Right renal cortex interstitium (tissue), 3 donors: ENCODE measurements around the gene ABLIM3. TPM values are rescaled to one million over a fixed set of nuclear protein-coding genes. Genes with fewer than 3 reads are reported as not detected.
A peak's percentile ranks its signal among the peaks of the same experiment; 100 is the strongest.

Source experiments
- DNase-seq, 3 donors: peaks; one replicate each; pipeline ENCODE4 v3.0.0-alpha.2; 2013; ENCODE audit warnings: low read depth in 3 of 3, low spot score in 2 of 3
- polyA plus RNA-seq, 3 donors: library from polyadenylated mRNA; unstranded; fragments of 120-200 nt; gene quantifications; one replicate each; pipeline ENCODE4 v1.2.1, GENCODE V29; 2013; ENCODE audit not compliant: insufficient read length in 3 of 3

ABLIM3 gene
- polyA plus RNA-seq, 3 donors, result 0.82 to 1.5 (median 1.1) TPM

DNA sequence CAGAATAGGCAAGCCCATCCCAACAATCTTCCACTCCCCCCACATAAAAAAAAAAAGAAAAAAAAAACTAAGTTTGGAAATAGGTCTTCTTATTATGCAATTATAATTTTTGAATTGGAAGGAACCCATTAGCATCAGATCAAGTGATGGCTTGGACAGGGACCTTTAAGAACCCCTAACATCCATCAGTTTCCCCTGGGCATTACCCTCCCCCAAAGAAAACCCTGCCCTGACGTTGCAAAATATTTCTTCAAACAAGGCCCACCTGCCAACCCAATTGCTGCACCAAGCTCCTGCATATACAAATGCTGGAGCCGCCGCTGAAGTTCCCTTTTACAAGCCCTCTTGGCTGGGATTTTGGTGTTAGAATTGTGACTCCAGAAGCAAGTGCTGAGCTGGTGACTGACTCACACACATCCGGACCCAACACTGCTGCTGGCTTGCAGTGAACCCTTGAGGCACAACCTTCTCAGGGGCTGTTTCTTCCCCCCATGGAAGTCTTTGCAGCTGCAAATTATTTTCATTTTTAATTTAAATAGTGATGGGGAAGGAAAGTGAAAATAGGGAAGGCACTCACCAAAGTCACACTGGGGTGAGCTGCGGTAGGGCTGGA, 74.3 kb downstream of the ABLIM3 start:
- DNase-seq, result no peak

DNA sequence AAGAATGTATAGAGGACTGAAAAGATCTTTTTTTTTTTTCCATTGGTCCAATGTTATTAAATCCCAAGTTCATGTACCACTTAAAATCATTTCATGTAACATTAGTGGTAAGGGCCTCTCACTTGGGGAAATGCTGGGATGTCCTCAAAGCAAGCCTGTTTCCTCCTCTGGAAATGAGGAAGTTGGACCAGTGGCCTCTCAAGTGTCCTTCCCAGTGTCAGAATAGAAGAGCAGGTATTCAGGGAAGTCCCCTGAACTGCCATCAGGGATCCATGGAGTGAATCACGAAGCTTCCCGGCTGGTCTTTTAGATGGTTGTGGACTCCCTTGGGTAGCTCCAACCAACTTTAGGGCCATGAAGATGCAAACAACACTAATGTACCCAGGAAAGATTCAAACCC, 75.2 kb downstream of the ABLIM3 start:
- DNase-seq, result no peak

DNA sequence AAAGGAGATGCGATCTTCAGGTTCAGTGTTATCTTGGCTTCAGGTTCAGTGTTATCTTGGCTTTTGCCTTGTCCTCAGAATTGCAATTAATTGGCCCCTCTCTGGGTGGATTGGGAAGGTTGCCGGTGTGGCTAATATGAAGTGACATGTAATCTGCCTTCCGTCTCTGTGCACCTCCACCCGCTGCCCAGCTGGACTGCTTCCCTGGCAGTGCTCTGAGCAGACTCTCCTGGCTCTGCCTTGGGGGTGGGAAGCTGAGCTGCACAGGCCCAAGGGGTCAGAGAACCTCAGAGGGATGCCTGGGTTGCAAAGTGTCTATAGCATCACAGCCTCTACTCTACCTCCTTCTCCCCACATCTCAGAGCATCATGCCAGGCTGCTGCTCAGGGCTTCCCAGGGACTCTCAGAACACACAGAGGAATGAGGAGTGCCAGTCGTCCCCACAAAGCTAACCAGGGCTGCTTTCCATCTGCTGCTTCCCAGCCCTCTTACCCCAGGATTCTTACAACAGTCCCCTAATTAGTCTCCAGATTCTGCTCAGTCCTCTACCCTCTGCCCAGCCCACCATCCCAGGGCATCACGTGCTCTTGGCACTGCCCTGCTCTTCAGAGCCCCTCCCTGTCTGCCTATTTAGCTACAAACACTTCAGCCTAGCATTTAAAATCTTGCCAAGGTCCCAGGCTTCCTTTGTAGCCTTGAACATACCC, 76.0 kb downstream of the ABLIM3 start:
- DNase-seq, result no peak

DNA sequence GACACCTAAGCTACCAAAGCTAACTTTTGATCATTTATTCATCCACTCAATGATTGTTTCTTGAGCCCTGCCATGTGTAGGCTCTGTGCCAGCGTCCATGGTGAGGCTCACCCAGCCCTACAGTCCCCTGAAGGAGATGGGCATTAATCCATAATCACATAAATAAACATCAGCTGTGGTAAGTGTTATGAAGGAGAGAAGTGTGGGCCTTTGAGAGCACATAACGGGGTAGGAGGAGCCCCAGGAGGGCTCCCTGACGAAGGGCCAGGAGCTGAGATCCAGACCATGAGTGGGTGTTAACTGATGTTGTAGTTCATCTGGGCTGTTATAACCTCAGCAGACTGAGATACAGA, 76.5 kb downstream of the ABLIM3 start:
- DNase-seq, result no peak

DNA sequence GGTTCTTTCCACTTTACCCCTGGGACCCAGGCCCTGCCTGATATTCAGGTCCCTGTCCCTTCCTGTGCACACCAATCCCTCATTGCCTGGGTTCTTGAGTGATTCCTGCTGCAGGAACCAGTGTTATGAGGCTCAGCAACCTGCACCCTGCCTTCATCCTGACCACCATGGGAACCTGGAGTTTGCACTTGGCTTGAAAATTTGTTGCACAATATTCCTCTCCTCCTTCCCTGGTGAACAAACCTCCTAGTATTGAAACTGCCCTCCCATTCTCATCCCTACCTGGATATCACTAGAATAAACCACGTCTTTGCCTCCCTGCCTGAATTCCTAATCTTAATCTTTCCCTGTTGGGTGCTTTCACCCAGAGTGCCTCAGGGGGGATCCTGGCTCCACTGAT, 78.3 kb downstream of the ABLIM3 start:
- no peak for DNase-seq

DNA sequence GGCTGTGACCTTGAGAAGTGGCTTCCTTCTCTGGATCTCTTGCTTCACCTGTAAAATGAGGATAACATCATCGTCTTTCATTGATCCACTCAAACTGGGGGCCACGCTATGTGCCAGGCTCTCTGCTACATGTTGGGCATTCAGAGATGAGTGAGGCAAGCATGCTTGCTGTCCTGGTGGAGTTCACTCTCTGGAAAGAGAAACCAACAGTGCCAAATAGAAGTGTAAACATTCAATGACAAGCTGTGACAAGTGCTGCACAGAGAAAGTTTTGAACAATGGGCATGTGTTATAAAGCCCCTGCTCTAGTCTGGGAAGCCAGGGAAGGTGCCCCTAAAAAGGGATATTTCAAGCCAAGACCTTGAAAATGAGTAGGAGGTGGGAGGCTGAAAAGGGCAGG, 79.5 kb downstream of the ABLIM3 start:
- no peak for DNase-seq

DNA sequence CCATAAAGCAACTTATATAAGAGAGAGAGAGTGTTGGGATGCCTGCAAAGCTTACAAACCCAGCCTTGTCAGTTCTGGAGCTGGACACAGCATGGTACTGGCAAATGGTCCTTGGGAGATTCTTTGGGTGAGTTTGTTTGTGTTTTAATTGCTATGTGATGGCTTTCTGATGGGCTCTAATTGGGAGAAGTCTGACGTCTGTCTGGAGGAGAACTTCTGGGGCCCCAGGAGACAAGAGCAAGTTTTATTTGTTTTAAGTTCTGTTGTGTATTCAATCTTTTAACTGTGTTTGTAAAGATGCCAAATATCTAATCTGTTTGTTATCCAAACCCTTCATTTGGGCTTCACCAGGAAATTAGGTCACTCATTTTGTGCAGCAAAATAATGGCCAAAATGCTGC, 80.0 kb downstream of the ABLIM3 start:
- no peak for DNase-seq

DNA sequence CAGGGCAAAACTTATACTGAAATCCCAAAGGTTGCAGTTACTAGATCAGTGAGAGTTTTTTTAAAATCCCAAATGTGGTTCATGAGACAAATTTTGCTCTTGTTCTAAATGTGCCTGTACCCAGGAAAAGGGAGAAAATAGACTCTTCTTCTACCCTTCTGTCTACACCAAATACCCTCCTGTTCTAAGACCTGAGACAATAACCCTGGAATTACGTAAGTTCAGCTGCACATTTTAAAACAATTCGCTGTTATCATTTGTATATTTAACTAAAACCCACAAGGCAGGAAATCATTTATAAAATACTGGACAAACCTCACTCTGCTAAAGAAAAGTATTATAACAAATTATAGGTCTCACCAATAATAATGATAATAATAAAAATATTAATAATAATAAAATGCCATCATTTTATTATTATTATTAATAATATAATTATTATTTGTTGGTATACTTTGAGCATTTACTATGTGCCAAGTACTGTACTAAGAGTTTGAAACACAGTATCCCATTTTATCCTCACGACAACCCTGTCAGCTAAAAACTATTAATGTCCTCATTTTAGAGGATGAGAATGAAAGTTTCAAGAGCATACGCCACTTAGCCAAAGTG, 80.5 kb downstream of the ABLIM3 start:
- no peak for DNase-seq

DNA sequence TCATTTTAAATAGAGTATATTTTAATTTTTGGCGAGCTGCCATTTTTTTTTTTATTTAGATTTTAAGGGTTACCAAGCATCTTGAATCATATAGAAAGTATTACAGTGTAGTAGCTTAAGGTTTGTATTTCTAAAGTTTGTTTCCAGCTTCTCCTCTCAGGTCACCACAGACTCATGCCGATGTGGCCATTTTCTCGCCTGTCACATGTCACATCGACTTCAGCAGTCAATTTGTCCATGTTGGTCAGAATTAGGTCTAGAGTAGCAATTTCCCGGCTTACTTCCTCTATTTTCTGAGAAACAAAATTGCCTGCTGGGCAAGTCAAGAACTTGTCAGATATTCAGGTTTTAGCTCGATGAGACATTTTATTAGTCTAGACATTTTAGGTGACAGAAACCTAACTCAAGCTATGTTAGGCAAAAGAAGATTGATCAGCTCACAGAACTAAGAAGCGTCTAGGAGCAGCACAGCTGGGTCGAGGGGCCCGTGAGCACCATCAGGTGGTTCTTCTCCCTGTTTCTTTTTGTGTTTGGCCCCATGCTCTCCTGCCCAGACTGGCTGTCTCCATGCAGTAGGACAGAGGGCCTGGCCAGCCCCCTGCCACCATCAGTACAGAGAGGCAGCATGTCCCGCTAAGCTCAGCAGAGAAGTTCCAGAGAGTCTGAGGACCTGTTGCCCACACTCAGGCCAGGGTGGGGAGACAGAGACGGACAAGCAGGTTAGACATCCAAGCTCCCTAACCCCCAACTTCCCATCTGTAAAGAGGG, 82.0 kb downstream of the ABLIM3 start:
- no peak for DNase-seq

DNA sequence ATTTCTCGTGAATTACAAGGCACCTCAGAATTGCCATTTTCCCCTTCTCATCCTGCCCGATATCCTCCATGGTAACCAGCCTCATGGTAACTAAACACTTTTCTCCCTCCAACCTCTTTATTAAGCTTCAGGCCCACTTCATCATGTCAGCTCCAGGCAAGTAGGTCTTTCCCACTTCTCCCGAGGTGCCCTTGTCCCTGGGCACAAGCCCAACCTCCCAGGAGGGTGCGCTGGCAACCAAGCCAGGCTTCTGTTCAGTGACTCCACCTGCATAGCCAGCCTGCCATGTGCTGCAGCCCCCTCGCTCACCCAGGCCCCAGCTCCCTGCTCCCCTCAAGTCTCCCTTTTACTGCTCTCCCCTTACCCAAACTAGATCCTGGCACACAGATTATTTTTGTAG, 83.0 kb downstream of the ABLIM3 start:
- no peak for DNase-seq

DNA sequence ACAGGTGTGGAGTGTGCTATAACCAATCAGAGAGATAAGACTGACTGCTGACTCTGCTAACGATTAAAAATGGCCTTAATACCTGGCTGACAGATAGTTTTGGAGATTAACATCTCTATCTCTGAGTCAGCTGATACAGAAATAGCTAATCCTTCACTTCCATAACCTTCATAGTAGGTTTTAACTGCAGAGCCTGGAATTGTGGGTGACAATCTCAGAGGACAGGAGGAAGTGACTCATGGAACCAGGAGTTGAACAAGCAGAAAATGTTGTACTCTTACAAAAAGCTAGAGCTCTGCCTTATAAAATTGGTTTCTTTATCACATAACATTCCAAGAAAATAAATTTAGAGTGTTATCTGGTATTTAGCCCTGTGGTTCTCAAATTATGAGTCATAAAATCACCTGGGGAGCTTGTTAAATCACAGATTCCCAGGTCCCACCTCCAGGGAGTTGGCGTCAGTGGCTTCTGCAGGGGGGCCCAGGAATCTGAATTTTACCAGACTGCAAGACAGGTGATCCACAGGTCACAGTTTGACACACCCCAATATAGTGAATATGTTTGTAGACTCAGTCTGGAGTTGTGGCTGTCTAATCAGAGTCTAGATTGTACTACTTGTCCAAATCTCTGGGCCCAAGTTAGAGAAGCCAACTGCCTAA, 86.0 kb downstream of the ABLIM3 start:
- no peak for DNase-seq

DNA sequence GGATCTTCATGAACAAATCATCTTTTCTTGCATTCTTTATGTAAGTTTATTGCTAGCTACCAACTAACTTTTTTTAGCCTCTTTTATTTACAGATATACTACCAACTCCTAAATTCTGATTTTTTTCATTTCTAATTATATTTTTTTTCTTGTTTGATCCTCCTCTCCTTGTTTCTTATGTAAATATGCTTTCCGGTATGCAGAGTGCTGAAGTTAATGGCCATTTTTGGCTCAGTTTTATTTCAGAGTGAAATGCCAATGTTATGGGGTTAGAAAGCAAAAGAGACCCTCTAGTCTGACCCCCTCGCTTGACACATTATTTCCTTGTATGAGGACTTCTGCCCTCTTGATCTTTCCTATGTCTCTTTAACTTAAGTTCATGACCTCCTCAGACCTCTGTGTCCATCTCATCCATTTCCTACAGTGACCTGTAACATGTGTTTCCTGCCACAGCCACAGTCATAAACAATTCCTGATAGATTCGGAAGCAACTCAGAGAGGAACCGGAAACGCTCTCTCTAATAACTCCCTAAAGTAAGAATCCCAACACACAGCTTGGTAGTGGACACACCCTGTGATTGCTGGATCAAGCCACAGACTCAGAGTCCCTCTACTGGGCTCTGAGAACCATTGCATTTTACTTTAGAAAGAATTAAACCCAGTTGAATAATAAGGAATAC, 87.5 kb downstream of the ABLIM3 start:
- peak in 1 of 3 donors; percentile 3 for DNase-seq

DNA sequence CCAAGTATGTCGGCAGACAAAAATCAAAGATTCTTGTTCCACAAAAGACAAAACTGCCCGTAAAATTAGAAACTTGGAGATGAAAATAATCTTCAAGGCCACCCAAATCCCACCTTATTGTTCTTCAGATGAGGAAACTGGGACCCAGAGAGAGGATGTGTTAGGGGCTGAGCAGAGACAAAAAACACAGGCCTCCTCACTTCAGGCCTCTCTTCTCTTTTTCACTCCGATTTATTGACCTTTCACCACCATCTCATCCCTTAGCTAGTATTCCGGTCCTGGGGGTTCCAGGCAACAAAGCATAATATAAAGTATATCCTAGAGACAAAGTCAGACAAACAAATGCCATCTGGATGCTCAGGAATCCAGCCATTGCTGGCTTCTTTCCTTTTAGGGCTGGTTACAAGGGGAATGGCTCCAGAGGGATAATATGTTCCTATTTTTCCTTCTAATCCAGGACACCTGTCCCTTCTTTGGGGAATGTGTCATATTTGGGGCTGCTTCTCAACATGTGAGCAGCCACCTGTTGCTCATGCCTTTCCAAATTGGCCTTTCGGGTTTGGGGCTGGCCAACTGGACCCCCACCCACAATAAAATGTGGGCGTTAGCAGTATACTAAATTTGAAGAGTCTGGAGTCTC, 88.1 kb downstream of the ABLIM3 start:
- no peak for DNase-seq

DNA sequence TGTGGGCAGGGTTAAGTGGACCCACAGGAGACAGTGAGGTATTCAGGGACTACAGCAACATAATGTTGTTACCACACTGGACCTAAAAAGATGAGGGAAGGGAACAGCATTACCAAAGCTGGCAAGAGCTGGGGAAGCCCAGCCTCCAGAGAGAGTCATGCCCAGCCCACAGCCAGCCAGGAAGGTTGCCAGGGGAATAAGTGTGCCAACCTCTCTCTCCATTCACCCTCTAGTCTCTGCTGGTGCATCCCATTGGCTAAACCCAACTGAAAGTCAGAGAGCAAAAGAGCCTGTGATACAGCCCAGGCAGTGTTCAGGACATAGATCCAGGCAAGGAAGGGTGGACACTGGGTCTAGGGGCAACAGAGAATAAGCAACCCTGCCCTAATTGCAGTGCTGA, 94.5 kb downstream of the ABLIM3 start:
- no peak for DNase-seq

DNA sequence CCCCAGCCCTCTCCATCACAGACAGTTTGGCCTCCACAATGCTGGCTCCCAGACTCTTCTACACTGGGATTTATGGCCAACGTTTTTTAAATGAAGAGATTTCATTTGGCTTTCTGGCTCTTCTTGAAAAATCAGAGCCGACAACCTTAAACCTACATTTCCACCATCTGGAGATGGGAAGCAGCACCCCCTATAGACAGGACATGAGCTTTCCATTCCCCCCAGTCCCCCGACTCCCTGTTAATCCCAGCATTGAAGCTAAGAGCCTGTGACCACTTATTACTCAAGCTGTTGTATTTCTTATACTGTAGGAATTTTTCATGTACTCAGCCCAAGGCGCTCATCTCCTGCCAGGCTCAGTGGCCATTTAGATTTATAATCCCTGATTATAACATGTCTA, 96.4 kb downstream of the ABLIM3 start:
- DNase-seq, result no peak

DNA sequence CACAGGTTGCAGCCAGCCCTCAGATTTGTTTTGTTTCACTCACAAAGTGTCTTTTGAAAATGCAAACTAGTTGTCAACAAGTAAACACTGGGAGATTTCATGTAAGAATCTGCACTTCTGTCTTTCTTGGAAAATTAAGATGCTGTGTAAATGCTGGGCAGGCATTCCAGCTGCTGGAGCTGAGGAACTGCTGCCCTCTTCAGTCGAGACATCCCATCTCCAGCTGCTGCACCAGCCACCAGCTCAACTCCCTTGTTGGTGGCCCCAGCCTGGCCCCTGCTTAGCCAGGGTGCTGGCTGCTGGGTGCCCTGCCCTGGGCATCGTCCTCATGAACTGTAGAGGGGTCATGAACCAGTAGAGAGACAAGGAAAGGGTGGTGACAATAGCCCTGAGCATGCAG, 97.2 kb downstream of the ABLIM3 start:
- no peak for DNase-seq

DNA sequence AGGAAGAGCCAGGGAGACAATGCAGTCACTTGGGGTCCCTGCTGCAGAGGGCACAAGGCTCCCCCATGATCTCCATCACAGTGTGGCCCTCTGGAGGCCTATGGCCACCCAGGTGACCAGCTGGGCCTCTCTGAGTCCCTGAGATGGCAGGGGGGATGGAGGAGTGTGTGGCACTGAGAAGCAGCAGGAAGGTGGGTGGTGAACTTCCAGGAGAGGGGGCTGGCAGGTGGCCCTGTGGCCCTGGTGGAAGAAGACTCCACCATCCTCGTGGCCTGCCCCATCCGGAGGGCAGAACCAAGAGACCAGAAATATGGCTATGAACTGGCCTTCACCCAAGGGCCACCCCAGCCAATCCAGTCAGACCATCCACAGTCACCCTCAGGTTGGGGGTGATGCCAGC, 98.6 kb downstream of the ABLIM3 start:
- DNase-seq, result no peak

DNA sequence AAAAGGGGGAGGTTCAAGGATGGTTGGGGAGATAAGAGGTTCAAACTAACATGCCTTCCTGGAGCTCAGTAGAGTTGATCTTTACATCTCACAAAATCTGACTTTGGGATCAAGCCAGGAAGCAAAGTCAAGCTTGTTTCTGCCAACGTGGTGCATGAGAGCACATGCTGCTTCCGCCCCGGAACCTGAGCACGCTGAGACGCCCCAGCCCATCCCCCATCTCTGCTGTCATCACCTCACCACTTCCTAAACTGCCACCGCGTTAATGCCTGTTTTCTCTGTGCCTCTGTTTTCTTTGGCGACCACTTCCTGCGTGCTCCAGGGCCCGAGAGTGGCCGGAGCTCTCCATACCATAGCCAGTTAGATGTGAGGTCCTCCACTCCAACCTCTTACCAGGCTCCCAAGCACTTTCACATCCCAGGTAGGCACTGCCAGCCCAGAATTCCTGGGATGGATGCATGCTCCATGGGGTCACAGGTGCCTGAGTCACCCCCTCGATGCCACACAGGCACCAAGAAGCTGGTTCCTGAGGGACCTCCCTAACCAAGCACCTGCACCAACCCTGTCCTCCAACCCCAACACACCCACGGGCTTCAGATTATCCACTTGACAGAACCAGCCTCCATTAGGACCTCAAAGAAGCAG, 99.2 kb downstream of the ABLIM3 start:
- no peak for DNase-seq

DNA sequence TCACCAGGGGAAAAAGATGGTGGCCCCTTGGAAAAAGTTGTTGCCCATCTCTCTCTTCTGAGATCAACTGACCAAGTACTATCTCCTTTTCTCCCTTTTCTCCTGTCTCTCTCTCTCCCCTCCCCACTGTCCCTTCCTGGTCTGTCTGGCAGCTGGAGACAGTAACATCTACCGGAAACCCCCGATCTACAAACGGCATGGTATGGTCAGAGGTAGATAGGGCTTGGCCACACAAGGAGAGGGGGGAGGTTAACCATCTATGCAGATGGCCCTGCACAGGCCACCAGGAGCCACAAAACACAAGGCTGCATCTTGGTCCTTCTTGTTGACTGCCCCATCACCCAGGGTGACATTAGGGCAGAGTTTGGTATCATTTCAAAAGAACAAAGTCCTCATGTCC, 101.0 kb downstream of the ABLIM3 start:
- no peak for DNase-seq

DNA sequence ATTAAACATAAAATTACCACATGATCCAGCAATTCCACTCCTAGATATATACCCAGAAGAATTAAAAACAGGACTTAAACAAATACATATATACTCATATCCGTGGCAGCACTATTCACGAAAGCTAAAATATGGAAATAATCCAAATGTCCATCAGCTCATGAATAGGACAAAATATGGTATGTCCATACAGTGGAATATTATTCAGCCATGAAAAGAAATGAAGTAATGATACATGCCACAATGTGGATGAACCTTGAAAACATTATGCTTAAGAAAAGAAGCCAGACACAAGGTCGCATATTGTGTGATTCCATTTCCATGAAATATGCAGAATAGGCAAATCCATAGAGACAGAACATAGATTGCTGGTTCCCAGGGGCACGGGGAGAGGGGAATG, 105.6 kb downstream of the ABLIM3 start:
- no peak for DNase-seq
